OCI-LY1 (cell line): ENCODE measurements around the gene SLC39A11.

Experiments used
- H2AFZ ChIP-seq: fragments of 200-600 bp; sonication (generic), shearing (Covaris generic); 2 replicates; pipeline ENCODE4 v1.6.0; 2014; ENCODE audit warnings: antibody characterized with exemption, mild to moderate bottlenecking, low read length
- H3F3A ChIP-seq: fragments of 200-600 bp; sonication (generic), shearing (Covaris generic); 2 replicates; pipeline ENCODE4 v1.6.0; 2014; ENCODE audit warnings: mild to moderate bottlenecking, antibody characterized with exemption, low read length, moderate library complexity; ENCODE audit not compliant: insufficient read depth
- H3K27ac ChIP-seq: fragments of 200-600 bp; sonication (generic); 2 replicates; pipeline ENCODE4 v1.5.1; 2014; ENCODE audit warnings: low read length, mixed run types, mild to moderate bottlenecking, low read depth; ENCODE audit not compliant: poor library complexity, severe bottlenecking
- H3K27me3 ChIP-seq: fragments of 200-600 bp; sonication (generic); 2 replicates; pipeline ENCODE4 v1.6.0; 2014; ENCODE audit warnings: antibody characterized with exemption, mild to moderate bottlenecking, low read length, moderate library complexity; ENCODE audit not compliant: insufficient read depth
- H3K36me3 ChIP-seq: fragments of 200-600 bp; sonication (generic); 2 replicates; pipeline ENCODE4 v1.6.1; 2014; ENCODE audit warnings: mild to moderate bottlenecking, antibody characterized with exemption, low read length, moderate library complexity, mixed read lengths; ENCODE audit not compliant: insufficient read depth
- H3K4me1 ChIP-seq: fragments of 200-600 bp; sonication (generic); 2 replicates; pipeline ENCODE4 v1.5.1; 2014; ENCODE audit warnings: mild to moderate bottlenecking, low read length, moderate library complexity; ENCODE audit not compliant: insufficient read depth, severe bottlenecking
- H3K4me2 ChIP-seq: fragments of 200-600 bp; sonication (generic), shearing (Covaris generic); 2 replicates; pipeline ENCODE4 v1.6.1; 2014; ENCODE audit warnings: low read length
- H3K4me3 ChIP-seq: fragments of 200-600 bp; sonication (generic); 2 replicates; pipeline ENCODE4 v1.5.1; 2014; ENCODE audit warnings: low read length, low read depth, mild to moderate bottlenecking, mixed read lengths; ENCODE audit not compliant: poor library complexity, severe bottlenecking
- H3K79me2 ChIP-seq: fragments of 200-600 bp; shearing (Covaris generic); 2 replicates; pipeline ENCODE4 v1.6.1; 2016; ENCODE audit warnings: mixed run types, low read length, mixed read lengths; ENCODE audit not compliant: insufficient read depth
- H3K9ac ChIP-seq: fragments of 200-600 bp; sonication (generic), shearing (Covaris generic); 2 replicates; pipeline ENCODE4 v1.6.1; 2014; ENCODE audit warnings: mild to moderate bottlenecking, low read length, mixed read lengths
- H3K9me2 ChIP-seq: fragments of 200-600 bp; sonication (generic), shearing (Covaris generic); 2 replicates; pipeline ENCODE4 v1.6.1; 2014; ENCODE audit warnings: low read depth, mild to moderate bottlenecking, low read length, mixed read lengths
- H3K9me3 ChIP-seq: fragments of 200-600 bp; shearing (Covaris generic); 2 replicates; pipeline ENCODE4 v1.6.1; 2014; ENCODE audit warnings: low read length, mixed read lengths
- H4K20me1 ChIP-seq: fragments of 200-600 bp; sonication (generic), shearing (Covaris generic); 2 replicates; pipeline ENCODE4 v1.6.0; 2016; ENCODE audit warnings: mild to moderate bottlenecking, low read length; ENCODE audit not compliant: insufficient read depth
- CTCF ChIP-seq: fragments of 200-600 bp; sonication (generic), shearing (Covaris generic); IDR thresholded peaks from 2 replicates; pipeline ENCODE4 v1.5.1; 2017; ENCODE audit warnings: mild to moderate bottlenecking, antibody characterized with exemption, low read length, moderate library complexity, mixed read lengths
- EZH2 ChIP-seq: fragments of 200-600 bp; sonication (generic), shearing (Covaris generic); IDR thresholded peaks from 2 replicates; pipeline ENCODE4 v1.8.0; 2017; ENCODE audit warnings: borderline replicate concordance, mixed run types, mild to moderate bottlenecking, antibody characterized with exemption, low read length, moderate library complexity, mixed read lengths

The SLC39A11 gene

GRCh38 chr17:72876413-72876812 lies 216.1 kb downstream of the SLC39A11 start:
- no peaks in the 10 kb centered on the region for H3K9me2 ChIP-seq
- no peak overlapping the region for H3K27ac ChIP-seq
- no peak overlapping the region for H3K4me2 ChIP-seq
- no peak overlapping the region for H2AFZ ChIP-seq
- H3K27me3 ChIP-seq, result no peaks in the 10 kb centered on the region
- no peaks in the 10 kb centered on the region for H3F3A ChIP-seq
- no peaks in the 10 kb centered on the region for H4K20me1 ChIP-seq
- 0 out of 2 replicates have a peak, but pooled peaks cover 4% of the 10 kb centered on the region for H3K36me3 ChIP-seq
- no peak for TF ChIP-seq EZH2
- no peak for TF ChIP-seq CTCF
- H3K9ac ChIP-seq, result no peak overlapping the region
- H3K4me3 ChIP-seq, result no peak overlapping the region
- H3K79me2 ChIP-seq, result no peaks in the 10 kb centered on the region
- peaks cover 16% of the 10 kb centered on the region; the same call in 1 of the 2 replicates for H3K9me3 ChIP-seq
- H3K4me1 ChIP-seq, result no peaks in the 10 kb centered on the region

GRCh38 chr17:72875361-72875760 lies 217.1 kb downstream of the SLC39A11 start:
- H3F3A ChIP-seq, result no peaks in the 10 kb centered on the region
- no peak overlapping the region for H3K4me2 ChIP-seq
- no peak overlapping the region for H3K9ac ChIP-seq
- H4K20me1 ChIP-seq, result no peaks in the 10 kb centered on the region
- no peak overlapping the region for H2AFZ ChIP-seq
- H3K27me3 ChIP-seq, result no peaks in the 10 kb centered on the region
- H3K36me3 ChIP-seq, result 0 out of 2 replicates have a peak, but pooled peaks cover 4% of the 10 kb centered on the region
- no peak for TF ChIP-seq EZH2
- TF ChIP-seq CTCF, result no peak
- H3K27ac ChIP-seq, result no peak overlapping the region
- H3K9me2 ChIP-seq, result no peaks in the 10 kb centered on the region
- no peak overlapping the region for H3K4me3 ChIP-seq
- H3K4me1 ChIP-seq, result no peaks in the 10 kb centered on the region
- peaks cover 16% of the 10 kb centered on the region; the same call in 1 of the 2 replicates for H3K9me3 ChIP-seq
- H3K79me2 ChIP-seq, result no peaks in the 10 kb centered on the region

GRCh38 chr17:72872396-72872795 lies 220.1 kb downstream of the SLC39A11 start:
- Histone ChIP-seq H3K79me2 (no peaks in the 10 kb centered on the region), H3K4me1 (no peaks in the 10 kb centered on the region), H4K20me1 (no peaks in the 10 kb centered on the region), H3K9me3 (peaks cover 7% of the 10 kb centered on the region; the same call in 1 of the 2 replicates), H3K4me2 (no peak overlapping the region), H3K27ac (no peak overlapping the region), H2AFZ (no peak overlapping the region), H3K4me3 (no peak overlapping the region), H3F3A (no peaks in the 10 kb centered on the region), H3K36me3 (no peaks in the 10 kb centered on the region), H3K9ac (no peak overlapping the region), H3K9me2 (no peaks in the 10 kb centered on the region), H3K27me3 (no peaks in the 10 kb centered on the region)
- TF ChIP-seq EZH2, result no peak
- TF ChIP-seq CTCF, result no peak
